ENCODE results near the gene SDF2L1. TPM values are rescaled to one million over a fixed set of nuclear protein-coding genes. Genes with fewer than 3 reads are reported as not detected.

Gene SDF2L1
- polyA plus RNA-seq, 3 donors = 31.7 to 46.2 (median 44.7) TPM

GRCh38 chr22:21626073-21626734 is 15.9 kb upstream of the SDF2L1 start:
- H3K27me3 Mint-ChIP-seq (ENCODE audit: low read depth in 3 of 3) = no peaks in the 10 kb centered on the region
- intact Hi-C loops (cut with micrococcal nuclease) = no loop called here
- Histone ChIP-seq H3K79me2 (ENCODE audit: insufficient read depth, low read length) (peaks cover 80% of the 10 kb centered on the region), H4K20me1 (ENCODE audit: insufficient read depth, low read length) (peaks cover 82% of the 10 kb centered on the region), H3K27me3 (ENCODE audit: control insufficient read depth in 2 of 2, insufficient read depth in 2 of 2, low read length in 2 of 2) (no peaks in the 10 kb centered on the region), H3K27ac (ENCODE audit: low read depth in 1 of 2, low read length in 2 of 2) (peak overlapping the region in 1 of 2 donors; percentile 24), H3K4me2 (replicated peaks; ENCODE audit: extremely low read depth, low read length, poor library complexity, severe bottlenecking) (no peak overlapping the region), H2AFZ (ENCODE audit: insufficient read depth, low read depth, low read length, poor library complexity, severe bottlenecking) (no peak overlapping the region), H3K4me3 (replicated peaks in 1 of 3; ENCODE audit: low read depth in 2 of 3, low read length in 3 of 3) (no peak overlapping the region), H3K36me3 (replicated peaks in 1 of 2; ENCODE audit: control insufficient read depth in 1 of 2, insufficient read depth in 2 of 2, low read length in 2 of 2) (peaks cover 17 to 37% of the 10 kb centered on the region in 2 donors), H3K9me3 (replicated peaks in 1 of 2; ENCODE audit: control insufficient read depth in 1 of 2, insufficient read depth in 1 of 2, low read length in 2 of 2) (no peaks in the 10 kb centered on the region), H3K9ac (ENCODE audit: insufficient read depth, low read length, poor library complexity, severe bottlenecking) (no peak overlapping the region), H3K4me1 (ENCODE audit: control insufficient read depth in 1 of 2, insufficient read depth in 2 of 2, low read length in 2 of 2) (peaks cover 39 to 64% of the 10 kb centered on the region in 2 donors)
- 94% methylated on average over 3 of the region's 4 CpGs for WGBS (ENCODE audit: insufficient coverage)
- no peaks in the 10 kb centered on the region for H3K9me3 Mint-ChIP-seq
- no peak for TF ChIP-seq CTCF (IDR thresholded peaks at IDR 0.05)
- peaks cover 54% of the 10 kb centered on the region for H3K4me1 Mint-ChIP-seq
- H3K27ac Mint-ChIP-seq = peak overlapping the region in 4 of 7 donors; percentile 41 to 69 (median 65)
- DNase-seq = no peak
- H3K36me3 Mint-ChIP-seq = peaks cover 18 to 43% of the 10 kb centered on the region in 2 donors
- no peak overlapping the region for H3K4me3 Mint-ChIP-seq

GRCh38 chr22:21626735-21627469 is 15.2 kb upstream of the SDF2L1 start:
- DNase-seq = no peak
- intact Hi-C loops (cut with micrococcal nuclease) = no loop called here
- peaks cover 76% of the 10 kb centered on the region for H4K20me1 ChIP-seq (ENCODE audit: insufficient read depth, low read length)
- WGBS (ENCODE audit: insufficient coverage) = 98% methylated on average over 5 of the region's 11 CpGs
- peaks cover 17 to 37% of the 10 kb centered on the region in 2 donors for H3K36me3 ChIP-seq (replicated peaks in 1 of 2; ENCODE audit: control insufficient read depth in 1 of 2, insufficient read depth in 2 of 2, low read length in 2 of 2)
- Mint-ChIP-seq H3K4me1 (peaks cover 49% of the 10 kb centered on the region), H3K27me3 (ENCODE audit: low read depth in 3 of 3) (no peaks in the 10 kb centered on the region), H3K36me3 (peaks cover 18 to 43% of the 10 kb centered on the region in 2 donors), H3K4me3 (no peak overlapping the region), H3K9me3 (no peaks in the 10 kb centered on the region), H3K27ac (peak overlapping the region in 3 of 7 donors; percentile 55 to 67 (median 63))
- H3K9ac ChIP-seq (ENCODE audit: insufficient read depth, low read length, poor library complexity, severe bottlenecking) = no peak overlapping the region
- peaks cover 78% of the 10 kb centered on the region for H3K79me2 ChIP-seq (ENCODE audit: insufficient read depth, low read length)
- no peak overlapping the region for H3K4me3 ChIP-seq (replicated peaks in 1 of 3; ENCODE audit: low read depth in 2 of 3, low read length in 3 of 3)
- no peak overlapping the region for H3K4me2 ChIP-seq (replicated peaks; ENCODE audit: extremely low read depth, low read length, poor library complexity, severe bottlenecking)
- TF ChIP-seq CTCF (IDR thresholded peaks at IDR 0.05) = no peak
- no peaks in the 10 kb centered on the region for H3K9me3 ChIP-seq (replicated peaks in 1 of 2; ENCODE audit: control insufficient read depth in 1 of 2, insufficient read depth in 1 of 2, low read length in 2 of 2)
- H3K4me1 ChIP-seq (ENCODE audit: control insufficient read depth in 1 of 2, insufficient read depth in 2 of 2, low read length in 2 of 2) = peaks cover 34 to 57% of the 10 kb centered on the region in 2 donors
- peak overlapping the region in 1 of 2 donors; percentile 22 for H3K27ac ChIP-seq (ENCODE audit: low read depth in 1 of 2, low read length in 2 of 2)
- no peaks in the 10 kb centered on the region for H3K27me3 ChIP-seq (ENCODE audit: control insufficient read depth in 2 of 2, insufficient read depth in 2 of 2, low read length in 2 of 2)
- no peak overlapping the region for H2AFZ ChIP-seq (ENCODE audit: insufficient read depth, low read depth, low read length, poor library complexity, severe bottlenecking)

Measured in CD14-positive monocyte (primary cell).